ENCODE results near the gene MAP4K4. TPM values are rescaled to one million over a fixed set of nuclear protein-coding genes. Genes with fewer than 3 reads are reported as not detected.

The MAP4K4 gene
- total and polyA plus RNA-seq, 2 experiments from 2014 or later = 20.3 to 115 TPM

DNA sequence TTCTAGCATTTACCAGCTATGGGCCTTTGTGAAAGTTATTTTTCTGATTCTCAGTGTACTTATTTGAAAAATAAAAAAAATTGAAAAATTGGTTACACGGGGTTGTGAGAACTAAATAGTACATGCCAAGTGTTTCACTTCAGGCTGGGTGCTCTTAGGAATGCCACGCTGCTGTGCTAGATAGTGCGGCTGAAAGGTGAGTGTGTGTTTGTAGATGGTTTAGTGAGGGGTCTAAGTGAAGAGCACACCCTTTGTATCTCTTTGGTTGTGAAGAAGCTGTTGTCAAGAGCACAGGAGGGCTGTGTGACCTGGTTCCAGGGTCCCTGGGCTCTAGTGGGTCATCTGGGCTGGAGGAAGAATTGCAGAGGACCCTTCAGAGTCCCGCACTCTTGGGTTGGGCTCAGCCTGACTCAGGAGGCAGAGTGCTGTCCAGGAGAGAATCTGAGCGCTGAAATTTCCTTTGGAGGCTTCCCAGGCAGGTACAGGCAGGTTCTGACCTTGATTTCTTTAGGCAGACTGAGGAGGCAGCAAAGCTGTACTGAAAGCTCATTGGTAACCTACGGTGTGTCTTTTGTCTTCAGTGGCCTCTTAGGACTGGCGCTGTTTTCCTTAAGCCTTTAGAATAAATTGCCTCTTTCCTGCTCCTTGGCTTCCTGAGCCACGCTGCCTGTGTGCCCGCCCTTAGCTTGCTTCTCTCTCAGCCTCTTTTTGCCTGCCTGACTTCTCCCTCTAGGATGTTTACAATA, 44.4 kb downstream of the MAP4K4 start:
- Histone ChIP-seq H3K4me2 (ENCODE audit: unreplicated experiment) (peak overlapping the region; percentile 58), H3F3A (ENCODE audit: insufficient read depth) (peaks cover 68% of the 10 kb centered on the region), H3K36me3 (ENCODE audit: low read depth) (no peaks in the 10 kb centered on the region), H3K79me2 (ENCODE audit: insufficient read depth) (peaks cover 95% of the 10 kb centered on the region), H3K9ac (no peak overlapping the region), H3K27me3 (replicated peaks; ENCODE audit: insufficient read depth) (no peaks in the 10 kb centered on the region), H3K9me2 (ENCODE audit: insufficient read depth) (no peaks in the 10 kb centered on the region), H3K27ac (0 out of 2 replicates have a peak overlapping the region, but pooled peaks have one; percentile 9), H4K20me1 (ENCODE audit: insufficient read depth) (peaks cover 29% of the 10 kb centered on the region), H3K4me3 (no peak overlapping the region), H3K9me3 (ENCODE audit: low read depth) (no peaks in the 10 kb centered on the region), H2AFZ (no peak overlapping the region), H3K4me1 (ENCODE audit: insufficient read depth) (peaks cover 80% of the 10 kb centered on the region)
- 64 to 66% methylated on average over 9 of the region's 9 CpGs for WGBS, 2 experiments (ENCODE audit: low coverage in 1 of 2, low lambda C conversion rate in 2 of 2, missing lambda C conversion rate in 2 of 2)
- no peak for DNase-seq
- TF ChIP-seq EZH2phosphoT487 (IDR thresholded peaks at IDR 0.05; ENCODE audit: insufficient read depth, low read depth) = no peak
- no peak for TF ChIP-seq EZH2 (IDR thresholded peaks at IDR 0.05; ENCODE audit: insufficient read depth, poor library complexity, severe bottlenecking)
- in situ Hi-C loops (cut with MboI) = no loop called here

DNA sequence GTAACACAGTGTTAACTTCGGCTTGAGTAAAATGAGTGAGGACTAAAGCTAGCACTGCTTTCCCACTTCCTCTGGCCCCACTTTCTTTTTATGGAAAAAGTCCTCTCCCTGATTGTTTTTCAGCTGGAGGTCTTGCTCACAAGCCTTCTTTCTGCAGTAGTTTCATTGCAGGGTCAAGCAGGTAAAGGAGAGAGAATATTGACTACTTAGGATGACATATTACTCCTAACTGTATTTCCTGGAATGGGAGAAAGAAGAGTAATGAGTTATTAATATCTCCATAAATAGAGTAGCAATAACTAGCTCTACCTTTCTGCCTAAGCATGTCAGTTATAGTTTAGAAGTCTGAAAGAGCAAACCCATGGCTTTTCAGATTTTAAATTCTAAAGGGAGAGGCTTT, 45.0 kb downstream of the MAP4K4 start:
- Histone ChIP-seq H3K36me3 (ENCODE audit: low read depth) (no peaks in the 10 kb centered on the region), H3K9me2 (ENCODE audit: insufficient read depth) (no peaks in the 10 kb centered on the region), H3F3A (ENCODE audit: insufficient read depth) (peaks cover 69% of the 10 kb centered on the region), H3K4me3 (no peak overlapping the region), H4K20me1 (ENCODE audit: insufficient read depth) (peaks cover 29% of the 10 kb centered on the region), H3K4me2 (ENCODE audit: unreplicated experiment) (peak overlapping the region; percentile 58), H3K27ac (peak overlapping the region; percentile 9; the same call in 1 of the 2 replicates), H3K9me3 (ENCODE audit: low read depth) (no peaks in the 10 kb centered on the region), H3K4me1 (ENCODE audit: insufficient read depth) (peaks cover 82% of the 10 kb centered on the region), H3K27me3 (replicated peaks; ENCODE audit: insufficient read depth) (no peaks in the 10 kb centered on the region), H3K9ac (no peak overlapping the region), H3K79me2 (ENCODE audit: insufficient read depth) (peaks cover 100% of the 10 kb centered on the region), H2AFZ (no peak overlapping the region)
- in situ Hi-C loops (cut with MboI) = no loop called here
- TF ChIP-seq EZH2 (IDR thresholded peaks at IDR 0.05; ENCODE audit: insufficient read depth, poor library complexity, severe bottlenecking) (no peak), EZH2phosphoT487 (IDR thresholded peaks at IDR 0.05; ENCODE audit: insufficient read depth, low read depth) (no peak)
- DNase-seq = no peak
- 50 to 63% methylated on average over 1 of the region's 1 CpG for WGBS, 2 experiments (ENCODE audit: low coverage in 1 of 2, low lambda C conversion rate in 2 of 2, missing lambda C conversion rate in 2 of 2)

DNA sequence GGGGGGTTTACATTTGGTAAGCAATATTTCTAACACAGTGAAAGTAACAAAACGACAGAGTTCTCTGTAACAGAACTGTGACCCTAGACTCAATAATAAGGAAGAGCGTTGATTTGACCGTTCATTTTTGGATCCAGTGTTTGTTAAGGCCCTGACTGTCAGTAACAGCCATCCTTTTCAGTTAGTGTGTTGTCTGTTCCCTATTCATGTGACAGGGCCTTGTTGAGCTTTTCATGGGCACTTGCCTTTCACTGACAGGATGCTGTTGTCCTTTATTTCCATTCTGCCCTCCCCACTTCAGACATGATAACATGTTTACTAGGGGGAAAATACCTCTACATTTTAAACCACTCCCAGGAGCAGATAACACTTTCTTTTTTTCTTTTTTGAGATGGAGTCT, 45.8 kb downstream of the MAP4K4 start:
- Histone ChIP-seq H3K9ac (no peak overlapping the region), H3K27ac (no peak overlapping the region), H3K4me3 (no peak overlapping the region), H3K4me1 (ENCODE audit: insufficient read depth) (peaks cover 80% of the 10 kb centered on the region), H3K9me2 (ENCODE audit: insufficient read depth) (no peaks in the 10 kb centered on the region), H3K9me3 (ENCODE audit: low read depth) (no peaks in the 10 kb centered on the region), H4K20me1 (ENCODE audit: insufficient read depth) (peaks cover 27% of the 10 kb centered on the region), H3K4me2 (ENCODE audit: unreplicated experiment) (no peak overlapping the region), H2AFZ (no peak overlapping the region), H3F3A (ENCODE audit: insufficient read depth) (peaks cover 69% of the 10 kb centered on the region), H3K79me2 (ENCODE audit: insufficient read depth) (peaks cover 100% of the 10 kb centered on the region), H3K27me3 (replicated peaks; ENCODE audit: insufficient read depth) (no peaks in the 10 kb centered on the region), H3K36me3 (ENCODE audit: low read depth) (no peaks in the 10 kb centered on the region)
- TF ChIP-seq EZH2phosphoT487 (IDR thresholded peaks at IDR 0.05; ENCODE audit: insufficient read depth, low read depth) (no peak), EZH2 (IDR thresholded peaks at IDR 0.05; ENCODE audit: insufficient read depth, poor library complexity, severe bottlenecking) (no peak)
- in situ Hi-C loops (cut with MboI) = no loop called here
- no peak for DNase-seq
- 76% methylated on average over 3 of the region's 3 CpGs for WGBS, 2 experiments (ENCODE audit: low coverage in 1 of 2, low lambda C conversion rate in 2 of 2, missing lambda C conversion rate in 2 of 2)

DNA sequence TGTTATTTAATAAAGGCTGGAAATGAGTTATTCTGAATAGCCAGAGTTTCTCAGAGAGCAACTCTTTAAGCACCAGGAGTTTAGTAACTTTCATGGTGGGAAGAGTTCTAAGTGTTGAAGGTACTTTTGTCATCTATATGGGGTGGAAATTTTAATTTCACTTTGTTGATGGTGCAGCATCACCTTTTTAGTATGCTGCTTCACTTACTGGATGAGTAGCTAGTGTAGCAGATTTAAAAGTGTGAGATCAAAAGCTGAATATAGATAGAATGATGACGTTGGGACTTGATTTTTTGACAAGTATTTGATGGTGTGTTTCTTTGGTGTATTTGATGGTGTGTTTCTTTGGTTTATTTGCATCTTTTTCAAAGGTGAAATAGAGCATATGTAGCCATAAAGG, 47.3 kb downstream of the MAP4K4 start:
- no peak overlapping the region for H3K27ac ChIP-seq
- H3K4me2 ChIP-seq (ENCODE audit: unreplicated experiment) = no peak overlapping the region
- no peak overlapping the region for H3K4me3 ChIP-seq
- WGBS, 2 experiments (ENCODE audit: low coverage in 1 of 2, low lambda C conversion rate in 2 of 2, missing lambda C conversion rate in 2 of 2) = 45 to 54% methylated on average over 1 of the region's 1 CpG
- H2AFZ ChIP-seq = no peak overlapping the region
- no peaks in the 10 kb centered on the region for H3K27me3 ChIP-seq (replicated peaks; ENCODE audit: insufficient read depth)
- H3K9ac ChIP-seq = no peak overlapping the region
- H3F3A ChIP-seq (ENCODE audit: insufficient read depth) = peaks cover 56% of the 10 kb centered on the region
- in situ Hi-C loops (cut with MboI) = no loop called here
- H4K20me1 ChIP-seq (ENCODE audit: insufficient read depth) = peaks cover 22% of the 10 kb centered on the region
- peaks cover 87% of the 10 kb centered on the region for H3K79me2 ChIP-seq (ENCODE audit: insufficient read depth)
- no peaks in the 10 kb centered on the region for H3K9me2 ChIP-seq (ENCODE audit: insufficient read depth)
- TF ChIP-seq EZH2phosphoT487 (IDR thresholded peaks at IDR 0.05; ENCODE audit: insufficient read depth, low read depth) (no peak), EZH2 (IDR thresholded peaks at IDR 0.05; ENCODE audit: insufficient read depth, poor library complexity, severe bottlenecking) (no peak)
- H3K36me3 ChIP-seq (ENCODE audit: low read depth) = no peaks in the 10 kb centered on the region
- H3K9me3 ChIP-seq (ENCODE audit: low read depth) = no peaks in the 10 kb centered on the region
- peaks cover 66% of the 10 kb centered on the region for H3K4me1 ChIP-seq (ENCODE audit: insufficient read depth)
- no peak for DNase-seq

Measured in GM23248 (cell line).